Bronchus fibroblast of lung (primary cell): ENCODE results near the gene DAZ2. TPM values are rescaled to one million over a fixed set of nuclear protein-coding genes. Genes with fewer than 3 reads are reported as not detected.

Source experiments
- total RNA-seq: library from RNA; depleted of rRNA; stranded (reverse); fragments of >200 nt; gene quantifications from 2 replicates; pipeline ENCODE4 v1.2.3, GENCODE V29; 2015

The DAZ2 gene, protein sequence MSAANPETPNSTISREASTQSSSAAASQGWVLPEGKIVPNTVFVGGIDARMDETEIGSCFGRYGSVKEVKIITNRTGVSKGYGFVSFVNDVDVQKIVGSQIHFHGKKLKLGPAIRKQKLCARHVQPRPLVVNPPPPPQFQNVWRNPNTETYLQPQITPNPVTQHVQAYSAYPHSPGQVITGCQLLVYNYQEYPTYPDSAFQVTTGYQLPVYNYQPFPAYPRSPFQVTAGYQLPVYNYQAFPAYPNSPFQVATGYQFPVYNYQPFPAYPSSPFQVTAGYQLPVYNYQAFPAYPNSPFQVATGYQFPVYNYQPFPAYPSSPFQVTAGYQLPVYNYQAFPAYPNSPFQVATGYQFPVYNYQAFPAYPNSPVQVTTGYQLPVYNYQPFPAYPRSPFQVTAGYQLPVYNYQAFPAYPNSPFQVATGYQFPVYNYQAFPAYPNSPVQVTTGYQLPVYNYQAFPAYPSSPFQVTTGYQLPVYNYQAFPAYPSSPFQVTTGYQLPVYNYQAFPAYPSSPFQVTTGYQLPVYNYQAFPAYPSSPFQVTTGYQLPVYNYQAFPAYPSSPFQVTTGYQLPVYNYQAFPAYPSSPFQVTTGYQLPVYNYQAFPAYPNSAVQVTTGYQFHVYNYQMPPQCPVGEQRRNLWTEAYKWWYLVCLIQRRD
- not detected in 2 replicates for total RNA-seq

DNA sequence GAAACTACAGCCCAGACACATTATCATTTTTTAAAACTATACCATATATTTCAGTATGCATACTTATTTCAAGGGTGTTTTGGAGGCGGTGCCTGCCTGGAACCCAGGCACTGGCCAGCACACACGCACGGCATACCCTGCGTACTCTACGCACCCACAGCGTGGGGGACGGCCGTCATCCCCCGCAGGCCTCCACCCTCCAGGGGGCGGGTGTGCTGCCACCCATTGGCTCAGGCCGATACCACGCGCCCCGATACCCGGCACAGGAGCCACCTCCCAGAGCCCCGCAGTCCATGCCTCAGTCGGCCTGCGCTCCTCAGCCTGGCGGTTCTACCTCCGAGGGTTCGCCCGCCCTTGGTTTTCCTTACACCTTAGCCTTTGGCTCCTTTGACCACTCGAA is at the start of gene DAZ2:
TSS of gene DAZ2 (plus strand) at position 301 of the 400 bp plus-strand sequence. CDS start 208 bp downstream, outside the sequence.

DNA sequence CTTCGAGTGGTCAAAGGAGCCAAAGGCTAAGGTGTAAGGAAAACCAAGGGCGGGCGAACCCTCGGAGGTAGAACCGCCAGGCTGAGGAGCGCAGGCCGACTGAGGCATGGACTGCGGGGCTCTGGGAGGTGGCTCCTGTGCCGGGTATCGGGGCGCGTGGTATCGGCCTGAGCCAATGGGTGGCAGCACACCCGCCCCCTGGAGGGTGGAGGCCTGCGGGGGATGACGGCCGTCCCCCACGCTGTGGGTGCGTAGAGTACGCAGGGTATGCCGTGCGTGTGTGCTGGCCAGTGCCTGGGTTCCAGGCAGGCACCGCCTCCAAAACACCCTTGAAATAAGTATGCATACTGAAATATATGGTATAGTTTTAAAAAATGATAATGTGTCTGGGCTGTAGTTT is 20.4 kb upstream of the DAZ2 start, which contains the start of gene DAZ1:
TSS of gene DAZ1 (minus strand) at position 101 of the 400 bp plus-strand sequence. CDS start 208 bp downstream, outside the sequence.

Other genes starting within 250 kb of the DAZ2 start
- not detected in 2 replicates for gene BPY2, start 235.3 kb upstream of the DAZ2 start, total RNA-seq
- gene DAZ1, start 20.5 kb upstream of the DAZ2 start, total RNA-seq = not detected in 2 replicates